K562 (cell line): ENCODE results near the gene LPA. TPM values are rescaled to one million over a fixed set of nuclear protein-coding genes. Genes with fewer than 3 reads are reported as not detected.

ENCODE experiments used
- ARID4B ChIP-seq: sonication (generic); formaldehyde crosslinking; IDR thresholded peaks from 2 replicates; pipeline ENCODE4 v1.8.0; 2022; ENCODE audit warnings: mild to moderate bottlenecking, missing genetic modification reagents
- DNMT1 ChIP-seq: fragments of 450-650 bp; IDR thresholded peaks from 2 replicates; pipeline ENCODE4 v1.6.1; 2016; ENCODE audit warnings: antibody characterized with exemption, mild to moderate bottlenecking
- ELF2 ChIP-seq: fragments of 250-450 bp; sonication (Bioruptor Pico); IDR thresholded peaks from 2 replicates; pipeline ENCODE4 v1.5.0; 2021; ENCODE audit warnings: mild to moderate bottlenecking
- ESRRB ChIP-seq: fragments of 250-450 bp; sonication (Bioruptor Pico); IDR thresholded peaks from 2 replicates; pipeline ENCODE4 v1.5.0; 2020; ENCODE audit warnings: mild to moderate bottlenecking, moderate library complexity, borderline replicate concordance
- ETV6 ChIP-seq, 3 experiments: fragments of 150-350 bp in 1 of 3; sonication (generic) in 1 of 3; formaldehyde crosslinking in 1 of 3; IDR thresholded peaks; 2 replicates each; pipeline versions ENCODE4 v1.6.1 to v1.8.0; 2014 to 2022; ENCODE audit warnings: borderline replicate concordance in 2 of 3, low read depth in 2 of 3, antibody characterized with exemption in 1 of 3, low read length in 1 of 3, mild to moderate bottlenecking in 1 of 3, missing genetic modification reagents in 1 of 3
- FOXK1 ChIP-seq: sonication (generic); formaldehyde crosslinking; IDR thresholded peaks from 2 replicates; pipeline ENCODE4 v1.8.0; 2022; ENCODE audit warnings: missing genetic modification reagents, mild to moderate bottlenecking, borderline replicate concordance
- GTF2B ChIP-seq: IDR thresholded peaks from 2 replicates; pipeline ENCODE4 v1.6.1; 2011; ENCODE audit not compliant: insufficient read length; ENCODE audit errors: extremely low read depth
- KAT8 ChIP-seq: fragments of 450-650 bp; IDR thresholded peaks from 2 replicates; pipeline ENCODE4 v1.6.1; 2016; ENCODE audit warnings: low read depth, mild to moderate bottlenecking
- MAFG ChIP-seq: fragments of 450-650 bp; conservative IDR thresholded peaks from 2 replicates; pipeline ENCODE4 v1.6.1; 2016; ENCODE audit warnings: missing genetic modification characterization, missing compliant biosample characterization
- MTA2 ChIP-seq: fragments of 450-650 bp; IDR thresholded peaks from 2 replicates; pipeline ENCODE4 v1.6.1; 2016; ENCODE audit warnings: low read depth
- NFRKB ChIP-seq: fragments of 450-650 bp; IDR thresholded peaks from 2 replicates; pipeline ENCODE4 v1.6.1; 2016; ENCODE audit warnings: low read depth
- NR1H2 ChIP-seq: sonication (generic); formaldehyde crosslinking; IDR thresholded peaks from 2 replicates; pipeline ENCODE4 v1.4.0; 2020; ENCODE audit warnings: mild to moderate bottlenecking, missing genetic modification reagents
- NR4A1 ChIP-seq, 2 experiments: fragments of 250-450 bp in 1 of 2; fragments of 450-650 bp in 1 of 2; sonication (Bioruptor Pico) in 1 of 2; IDR thresholded peaks; 2 replicates each; pipeline versions ENCODE4 v1.4.0 to v1.6.1; 2016 to 2020; ENCODE audit warnings: mild to moderate bottlenecking in 2 of 2, missing compliant biosample characterization in 1 of 2, missing genetic modification characterization in 1 of 2, moderate library complexity in 1 of 2
- SAFB ChIP-seq: fragments of 200-400 bp; formaldehyde crosslinking; IDR thresholded peaks from 2 replicates; pipeline ENCODE4 v1.6.1; 2017; ENCODE audit warnings: low read depth, low read length, borderline replicate concordance
- SAFB2 ChIP-seq: fragments of 200-400 bp; formaldehyde crosslinking; IDR thresholded peaks from 2 replicates; pipeline ENCODE4 v1.6.1; 2018; ENCODE audit warnings: borderline replicate concordance, low read length, low read depth, moderate library complexity; ENCODE audit not compliant: severe bottlenecking
- SNIP1 ChIP-seq: fragments of 450-650 bp; IDR thresholded peaks from 2 replicates; pipeline ENCODE4 v1.7.1; 2017; ENCODE audit warnings: low read depth, mild to moderate bottlenecking
- SRF ChIP-seq, 2 experiments: fragments of 250-450, 450-650 bp in 1 of 2; sonication (Bioruptor Pico) in 1 of 2; sonication (generic) in 1 of 2; formaldehyde crosslinking; IDR thresholded peaks; 2 replicates each; pipeline versions ENCODE4 v1.5.0 to v1.5.1; 2020 to 2022; ENCODE audit warnings: mild to moderate bottlenecking in 1 of 2, missing genetic modification reagents in 1 of 2
- SUPT5H ChIP-seq: fragments of 450-650 bp; IDR thresholded peaks from 2 replicates; pipeline ENCODE4 v1.6.1; 2016
- TCF3 ChIP-seq: sonication (generic); formaldehyde crosslinking; IDR thresholded peaks from 2 replicates; pipeline ENCODE4 v1.4.0; 2020; ENCODE audit warnings: mild to moderate bottlenecking, missing genetic modification reagents
- ZBTB7A ChIP-seq: IDR thresholded peaks from 2 replicates; pipeline ENCODE4 v1.6.1; 2011; ENCODE audit warnings: low read depth, mild to moderate bottlenecking, low read length, moderate library complexity, borderline replicate concordance; ENCODE audit not compliant: control insufficient read depth
- ZC3H8 ChIP-seq: fragments of 450-650 bp; IDR thresholded peaks from 2 replicates; pipeline ENCODE4 v1.6.1; 2017
- ZKSCAN1 ChIP-seq: fragments of 150-350 bp; IDR thresholded peaks from 2 replicates; pipeline ENCODE4 v1.6.1; 2016; ENCODE audit warnings: low read depth, low read length
- ZNF140 ChIP-seq: fragments of 250-450 bp; sonication (Bioruptor Pico); IDR thresholded peaks from 2 replicates; pipeline ENCODE4 v1.8.0; 2021; ENCODE audit warnings: moderate library complexity, mild to moderate bottlenecking, inconsistent platforms
- ZNF436 ChIP-seq: fragments of 250-450, 450-650 bp; sonication (Bioruptor Pico); formaldehyde crosslinking; IDR thresholded peaks from 2 replicates; pipeline ENCODE4 v1.7.0; 2020; ENCODE audit warnings: mild to moderate bottlenecking
- polyA plus RNA-seq, 8 experiments: library from polyadenylated mRNA; depleted of rRNA in 4 of 8; stranded (reverse) in 5 of 8; unstranded in 3 of 8; fragments of >200 nt; fragmentation: Nextera tagmentation in 2 of 8; fragmentation: Illumina TruSeq in 1 of 8; extraction: Ambion mirVana in 2 of 8; extraction: Trizol in 1 of 8; gene quantifications; 2 replicates each; pipeline versions ENCODE4 v1.2.1 to v1.2.3, GENCODE V29; 2011 to 2014; ENCODE audit warnings: inconsistent platforms in 1 of 8, missing spikeins in 1 of 8
- total RNA-seq, 7 experiments: library from RNA; depleted of rRNA in 6 of 7; stranded (reverse); fragments of >200 nt in 6 of 7; fragmentation: Illumina TruSeq in 2 of 7; extraction: Trizol in 2 of 7; gene quantifications; 2 replicates each; pipeline versions ENCODE4 v1.2.1 to v1.2.3, GENCODE V29; 2011 to 2021; ENCODE audit warnings: low replicate concordance in 1 of 7

LPA gene
- total and polyA plus RNA-seq, 9 of the 15 experiments (the other 6 are each of a cell fraction or from before 2014, with no cell fraction given), result 0.01 to 0.18 (median 0.07) TPM; not detected in 6

- TF ChIP-seq ELF2 (CRISPR knock-in tag), result peak; percentile 69
- TF ChIP-seq SNIP1, result no peak
- TF ChIP-seq SUPT5H, result peak; percentile 52
- no peak for TF ChIP-seq KAT8
- no peak for TF ChIP-seq SAFB2
- TF ChIP-seq FOXK1 (CRISPR knock-in tag), result no peak
- TF ChIP-seq NR4A1 (CRISPR knock-in tag; IDR thresholded peaks at IDR 0.05), result no peak
- no peak for TF ChIP-seq NR4A1 (tag; IDR thresholded peaks at IDR 0.05)
- 0 out of 4 replicates have a peak, but pooled peaks of 1 of the 2 experiments have one; percentile 18 for TF ChIP-seq SRF (CRISPR knock-in tag; IDR thresholded peaks at IDR 0.05)
- no peak for TF ChIP-seq ESRRB (CRISPR knock-in tag)
- TF ChIP-seq GTF2B, result no peak
- no peak for TF ChIP-seq DNMT1
- peak; percentile 61; the same call in 1 of the 2 replicates for TF ChIP-seq ZBTB7A
- TF ChIP-seq ZNF140 (CRISPR knock-in tag), result no peak
- peak; percentile 78 for TF ChIP-seq SAFB
- TF ChIP-seq MAFG (tag), result no peak
- no peak for TF ChIP-seq ZKSCAN1
- TF ChIP-seq ETV6 (IDR thresholded peaks at IDR 0.05; ENCODE audit: borderline replicate concordance in 1 of 2, low read depth in 2 of 2, low read length in 1 of 2), result no peak
- no peak for TF ChIP-seq ETV6 (CRISPR knock-in tag; IDR thresholded peaks at IDR 0.05; ENCODE audit: borderline replicate concordance)
- no peak for TF ChIP-seq MTA2
- TF ChIP-seq TCF3 (CRISPR knock-in tag), result no peak
- TF ChIP-seq NR1H2 (CRISPR knock-in tag), result no peak
- TF ChIP-seq ZNF436 (CRISPR knock-in tag), result no peak
- TF ChIP-seq NFRKB, result 0 out of 2 replicates have a peak, but pooled peaks have one; percentile 55
- TF ChIP-seq ZC3H8, result no peak
- TF ChIP-seq ARID4B (CRISPR knock-in tag), result no peak
These were observed 143.8 kb downstream of the LPA start (continued) for GRCh38 chr6:160520043-160520904.
